ENCODE data around the gene MYB.
"Not testable (repeated sequence)": the region's sequence is repeated elsewhere in the genome, so short reads cannot be mapped to it uniquely, and the experiment has no call there.

GRCh38 chr6:135142232-135142631 is 38.9 kb upstream of the MYB start:
- TF ChIP-seq CTCF (IDR thresholded peaks at IDR 0.05; ENCODE audit: control extremely low read depth in 1 of 3, insufficient read depth in 1 of 3, low read depth in 1 of 3, low read length in 3 of 3); JUND (IDR thresholded peaks at IDR 0.05; ENCODE audit: low read length); BRCA1 (IDR thresholded peaks at IDR 0.05; ENCODE audit: low read depth, low read length); TAF1 (IDR thresholded peaks at IDR 0.05; ENCODE audit: low read depth, low read length); CEBPB (IDR thresholded peaks at IDR 0.05; ENCODE audit: low read depth, low read length); USF2 (IDR thresholded peaks at IDR 0.05; ENCODE audit: low read length); POLR2A (IDR thresholded peaks at IDR 0.05; ENCODE audit: control extremely low read depth in 1 of 2, low read depth in 2 of 2, low read length in 2 of 2); MAX (IDR thresholded peaks at IDR 0.05); POLR2AphosphoS5 (IDR thresholded peaks at IDR 0.05; ENCODE audit: low read depth, low read length): not testable (repeated sequence)

Measured in H1 (cell line).